Activated naive CD4-positive, alpha-beta T cell treated with anti-CD3 and anti-CD28 coated beads, Interleukin-2, amount 50 U/mL, for 24 hours (primary cell): Measurements from ENCODE around the gene MS4A5.
A peak's percentile ranks its signal among the peaks of the same experiment; 100 is the strongest.
"Not testable (repeated sequence)": the region's sequence is repeated elsewhere in the genome, so short reads cannot be mapped to it uniquely, and the experiment has no call there.

Experiments used
- H3K27ac Mint-ChIP-seq: one replicate; pipeline ENCODE4 v1.8.0; 2021; ENCODE audit warnings: mild to moderate bottlenecking, mixed read lengths
- H3K27me3 Mint-ChIP-seq: one replicate; pipeline ENCODE4 v1.8.0; 2021; ENCODE audit warnings: mixed read lengths
- H3K36me3 Mint-ChIP-seq: one replicate; pipeline ENCODE4 v1.8.0; 2021; ENCODE audit warnings: mixed read lengths
- H3K4me1 Mint-ChIP-seq: one replicate; pipeline ENCODE4 v1.8.0; 2021; ENCODE audit warnings: mixed read lengths
- H3K4me3 Mint-ChIP-seq: one replicate; pipeline ENCODE4 v1.8.0; 2021; ENCODE audit warnings: mild to moderate bottlenecking, mixed read lengths
- H3K9me3 Mint-ChIP-seq: one replicate; pipeline ENCODE4 v1.8.0; 2021; ENCODE audit warnings: mixed read lengths

The MS4A5 gene, protein sequence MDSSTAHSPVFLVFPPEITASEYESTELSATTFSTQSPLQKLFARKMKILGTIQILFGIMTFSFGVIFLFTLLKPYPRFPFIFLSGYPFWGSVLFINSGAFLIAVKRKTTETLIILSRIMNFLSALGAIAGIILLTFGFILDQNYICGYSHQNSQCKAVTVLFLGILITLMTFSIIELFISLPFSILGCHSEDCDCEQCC

DNA sequence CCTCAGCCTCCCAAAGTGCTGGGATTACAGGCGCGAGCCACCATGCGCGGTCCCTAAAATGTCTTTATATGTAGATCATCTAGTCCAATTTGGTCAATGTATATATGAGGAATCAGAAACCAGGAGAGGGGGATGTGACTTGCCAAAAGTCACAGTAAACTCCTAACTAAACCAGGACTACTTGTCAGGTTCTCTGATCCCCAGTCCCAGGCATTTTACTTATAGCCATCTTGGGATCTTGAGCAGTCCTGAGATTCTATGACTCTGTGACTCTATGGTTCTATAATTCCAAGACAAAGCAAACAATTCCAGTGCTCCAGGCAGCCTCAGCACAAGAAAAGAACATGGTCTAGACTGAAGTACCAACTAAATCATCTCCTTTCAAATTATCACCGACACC, at the start of gene MS4A5:
MS4A5 (plus strand) TSS at position 301 of the 400 bp plus-strand sequence. CDS start 103 bp downstream, outside the sequence.
- peaks cover 21% of the 10 kb centered on the region for H3K27me3 Mint-ChIP-seq
- no peak within 1 kb of the TSS for H3K27ac Mint-ChIP-seq
- no peaks in the 10 kb centered on the region for H3K36me3 Mint-ChIP-seq
- no peak within 1 kb of the TSS for H3K4me3 Mint-ChIP-seq
- no peaks in the 10 kb centered on the region for H3K9me3 Mint-ChIP-seq
- no peaks in the 10 kb centered on the region for H3K4me1 Mint-ChIP-seq

DNA sequence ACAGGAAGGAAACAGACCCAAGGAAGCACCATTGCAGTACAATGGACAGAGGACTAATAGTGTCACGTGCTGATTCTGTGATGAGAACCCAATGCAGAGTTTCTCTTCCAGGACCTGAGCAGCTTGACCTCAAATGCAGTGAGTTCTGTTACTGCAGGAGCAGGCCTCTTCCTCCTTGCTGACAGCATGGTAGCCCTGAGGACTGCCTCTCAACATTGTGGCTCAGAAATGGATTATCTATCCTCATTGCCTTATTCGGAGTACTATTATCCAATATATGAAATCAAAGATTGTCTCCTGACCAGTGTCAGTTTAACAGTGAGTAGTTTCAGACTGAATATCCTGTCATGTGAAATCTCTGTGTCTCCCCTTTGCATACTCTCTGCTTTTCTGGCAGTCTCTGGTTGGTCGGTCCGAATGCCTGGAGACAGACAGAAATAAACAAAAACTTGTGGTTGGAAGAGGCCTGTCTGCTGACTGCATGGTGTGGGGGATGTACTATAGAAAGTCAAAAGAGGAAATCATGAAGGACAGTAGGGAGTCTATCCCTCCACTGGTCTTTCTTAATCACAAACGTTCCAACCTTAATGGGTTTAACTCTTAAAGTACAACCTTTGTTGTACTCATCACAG, 40.0 kb upstream of the MS4A5 start:
- Mint-ChIP-seq H3K27ac (no peak overlapping the region), H3K9me3 (no peaks in the 10 kb centered on the region), H3K27me3 (peaks cover 8% of the 10 kb centered on the region), H3K4me3 (no peak overlapping the region), H3K4me1 (no peaks in the 10 kb centered on the region), H3K36me3 (no peaks in the 10 kb centered on the region)

DNA sequence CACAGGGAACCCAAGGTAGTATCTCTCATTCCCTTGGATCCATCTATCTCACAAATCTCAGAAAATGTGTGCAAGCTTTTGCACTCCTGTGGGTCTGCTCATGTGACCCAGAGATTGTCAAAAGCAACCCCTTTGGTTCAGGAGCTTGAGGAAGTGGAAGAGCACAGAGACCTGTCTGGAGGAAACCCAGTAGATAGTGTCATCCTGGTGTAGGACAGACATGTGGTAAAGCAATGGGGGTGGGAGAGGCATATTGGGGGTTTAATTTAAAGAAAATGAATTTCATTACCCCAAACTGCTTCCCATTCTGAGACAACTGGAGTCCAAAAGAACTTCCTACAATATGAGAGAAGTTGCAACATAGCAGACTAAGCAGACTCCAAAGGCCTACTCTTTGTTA, 39.0 kb upstream of the MS4A5 start:
- Mint-ChIP-seq H3K27ac (no peak overlapping the region), H3K36me3 (no peaks in the 10 kb centered on the region), H3K27me3 (peaks cover 8% of the 10 kb centered on the region), H3K4me3 (no peak overlapping the region), H3K9me3 (no peaks in the 10 kb centered on the region), H3K4me1 (no peaks in the 10 kb centered on the region)

DNA sequence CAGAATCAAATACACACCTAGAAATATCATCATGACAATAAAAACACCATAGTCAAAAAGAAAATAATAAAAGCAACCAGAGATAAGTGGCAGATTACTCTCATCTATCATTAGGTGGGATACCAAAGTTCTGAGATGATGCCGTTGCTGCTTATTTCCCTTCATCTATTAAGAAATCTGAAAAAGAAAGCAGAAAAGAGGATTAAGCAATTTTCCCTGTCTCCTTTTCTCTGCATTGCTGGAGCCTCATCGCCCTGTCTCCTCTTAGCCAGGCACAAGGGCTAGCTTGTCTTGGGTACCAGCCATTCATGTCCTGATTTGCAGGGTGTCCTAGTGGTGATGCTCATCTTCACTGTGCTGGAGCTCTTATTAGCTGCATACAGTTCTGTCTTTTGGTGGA, 37.0 kb upstream of the MS4A5 start:
- no peaks in the 10 kb centered on the region for H3K4me1 Mint-ChIP-seq
- H3K27ac Mint-ChIP-seq, result no peak overlapping the region
- H3K9me3 Mint-ChIP-seq, result no peaks in the 10 kb centered on the region
- H3K4me3 Mint-ChIP-seq, result no peak overlapping the region
- H3K36me3 Mint-ChIP-seq, result no peaks in the 10 kb centered on the region
- H3K27me3 Mint-ChIP-seq, result peaks cover 8% of the 10 kb centered on the region

DNA sequence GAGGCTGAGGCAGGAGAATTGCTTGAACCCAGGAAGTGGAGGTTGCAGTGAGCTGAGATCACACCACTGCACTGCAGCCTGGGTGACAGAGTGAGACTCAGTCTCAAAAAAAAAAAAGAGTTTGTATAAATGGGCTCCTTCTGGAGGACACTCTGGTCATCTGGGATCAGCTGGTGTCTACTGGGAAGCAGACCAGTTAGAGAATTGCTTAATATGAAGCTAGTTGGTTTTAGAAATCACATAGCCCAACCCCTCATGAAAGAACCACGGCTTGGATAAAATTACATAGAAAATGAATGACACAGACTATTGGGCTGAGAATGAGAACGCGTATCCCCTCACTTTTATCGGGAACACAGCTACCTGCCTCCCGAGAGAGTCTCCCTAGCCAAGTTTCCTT, 36.4 kb upstream of the MS4A5 start:
- Mint-ChIP-seq H3K27me3 (peaks cover 8% of the 10 kb centered on the region), H3K9me3 (no peaks in the 10 kb centered on the region), H3K27ac (no peak overlapping the region), H3K36me3 (no peaks in the 10 kb centered on the region), H3K4me1 (no peaks in the 10 kb centered on the region), H3K4me3 (no peak overlapping the region)

DNA sequence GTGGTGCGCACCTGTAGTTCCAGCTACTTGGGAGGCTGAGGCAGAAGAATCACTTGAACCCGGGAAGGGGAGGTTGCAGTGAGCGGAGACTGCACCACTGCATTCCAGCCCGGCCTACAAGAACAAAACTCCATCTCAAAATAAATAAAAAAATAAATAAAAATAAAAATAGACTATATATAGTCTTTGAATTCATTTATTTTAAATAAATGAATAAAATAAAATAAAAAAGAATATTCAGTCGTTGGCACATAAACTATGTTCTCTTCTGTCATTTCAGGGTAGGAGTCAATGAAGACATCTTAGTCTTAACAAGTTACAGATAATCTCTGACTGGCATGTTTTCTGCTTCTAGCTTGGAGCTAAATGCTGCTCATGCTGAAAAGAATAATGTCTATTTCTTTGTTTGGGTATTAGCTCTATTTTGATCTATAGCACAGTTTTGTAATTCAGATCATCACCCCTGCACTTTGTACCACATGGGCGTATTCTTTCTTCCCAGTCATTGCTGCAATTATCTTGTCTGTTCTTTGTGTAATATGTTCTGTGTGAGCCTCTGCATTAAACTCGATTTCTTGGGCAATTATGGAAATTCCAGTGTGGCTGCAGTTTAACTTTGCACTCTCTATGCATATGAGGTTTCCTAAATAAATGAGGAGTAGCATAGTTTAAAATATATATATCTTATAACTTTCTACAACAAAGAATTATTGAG, 34.5 kb upstream of the MS4A5 start:
- no peak overlapping the region for H3K4me3 Mint-ChIP-seq
- H3K36me3 Mint-ChIP-seq, result no peaks in the 10 kb centered on the region
- H3K4me1 Mint-ChIP-seq, result no peaks in the 10 kb centered on the region
- H3K9me3 Mint-ChIP-seq, result no peaks in the 10 kb centered on the region
- peaks cover 10% of the 10 kb centered on the region for H3K27me3 Mint-ChIP-seq
- no peak overlapping the region for H3K27ac Mint-ChIP-seq

DNA sequence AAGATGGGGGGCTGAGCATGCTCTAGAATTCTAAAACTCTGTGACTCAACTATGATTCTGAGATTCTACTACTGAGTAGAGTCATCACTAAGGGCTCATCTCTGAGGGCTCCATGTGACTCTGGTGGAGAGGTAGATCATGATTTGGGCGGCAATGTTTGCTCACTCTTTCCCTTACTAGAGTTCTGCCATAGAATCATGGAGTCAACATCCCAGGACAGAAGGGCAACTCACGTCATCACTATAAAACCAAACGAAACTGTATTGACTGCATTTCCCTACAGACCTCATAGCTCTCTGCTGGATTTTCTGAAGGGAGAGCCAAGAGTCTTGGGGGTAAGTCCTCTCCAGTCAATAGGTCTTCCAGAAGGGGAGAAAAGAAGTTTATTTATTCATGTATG, 33.0 kb upstream of the MS4A5 start, which contains the start of gene MS4A14:
MS4A14 (plus strand) TSS at position 78 of the 400 bp plus-strand sequence; CDS start at position 198, 120 bp downstream.
- no peaks in the 10 kb centered on the region for H3K4me1 Mint-ChIP-seq
- H3K4me3 Mint-ChIP-seq, result no peak within 1 kb of the TSS
- peaks cover 4% of the 10 kb centered on the region for H3K27me3 Mint-ChIP-seq
- H3K27ac Mint-ChIP-seq, result no peak within 1 kb of the TSS
- no peaks in the 10 kb centered on the region for H3K9me3 Mint-ChIP-seq
- H3K36me3 Mint-ChIP-seq, result no peaks in the 10 kb centered on the region

DNA sequence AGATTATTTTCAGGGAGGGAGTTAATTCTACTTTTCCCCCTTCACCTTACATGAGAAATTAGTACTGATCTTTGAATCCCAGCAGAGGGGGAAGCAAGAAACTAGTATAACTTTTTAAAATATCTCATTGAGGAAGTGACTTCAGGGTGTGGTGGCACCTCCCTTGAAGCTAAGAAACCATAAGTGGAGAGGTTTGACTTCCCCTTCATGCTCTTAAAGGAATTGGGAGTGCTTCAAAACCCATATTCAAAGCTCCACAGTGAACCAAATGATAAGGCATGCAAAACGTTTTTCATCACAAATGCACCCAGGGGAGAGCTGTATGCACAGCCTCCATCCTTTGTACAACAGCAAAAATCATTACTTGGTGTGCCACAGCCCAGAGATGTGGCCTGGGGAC, 32.6 kb upstream of the MS4A5 start:
- Mint-ChIP-seq H3K4me3 (no peak overlapping the region), H3K27ac (no peak overlapping the region), H3K36me3 (no peaks in the 10 kb centered on the region), H3K4me1 (no peaks in the 10 kb centered on the region), H3K27me3 (peaks cover 4% of the 10 kb centered on the region), H3K9me3 (no peaks in the 10 kb centered on the region)

DNA sequence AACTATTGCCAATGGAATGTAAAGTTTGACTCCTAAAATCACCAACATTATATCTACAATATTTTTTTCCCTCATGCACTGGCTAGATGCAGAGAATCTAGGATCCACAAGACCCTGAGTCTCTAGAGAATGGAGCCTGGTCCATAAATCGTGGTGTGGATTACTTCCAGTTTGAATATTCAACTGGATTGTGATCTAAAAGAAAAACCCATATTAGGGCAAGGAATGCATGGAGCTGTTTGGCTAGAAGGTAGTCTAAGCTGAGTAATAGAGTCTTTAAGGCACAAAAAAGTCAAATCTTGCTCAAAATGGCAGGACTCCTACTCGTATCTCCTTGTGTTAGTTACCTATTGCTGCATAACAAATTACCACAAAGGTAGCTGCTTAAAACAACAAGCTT, 9.4 kb upstream of the MS4A5 start:
- no peaks in the 10 kb centered on the region for H3K4me1 Mint-ChIP-seq
- no peaks in the 10 kb centered on the region for H3K36me3 Mint-ChIP-seq
- H3K9me3 Mint-ChIP-seq, result no peaks in the 10 kb centered on the region
- no peak overlapping the region for H3K4me3 Mint-ChIP-seq
- H3K27me3 Mint-ChIP-seq, result peaks cover 21% of the 10 kb centered on the region
- no peak overlapping the region for H3K27ac Mint-ChIP-seq

DNA sequence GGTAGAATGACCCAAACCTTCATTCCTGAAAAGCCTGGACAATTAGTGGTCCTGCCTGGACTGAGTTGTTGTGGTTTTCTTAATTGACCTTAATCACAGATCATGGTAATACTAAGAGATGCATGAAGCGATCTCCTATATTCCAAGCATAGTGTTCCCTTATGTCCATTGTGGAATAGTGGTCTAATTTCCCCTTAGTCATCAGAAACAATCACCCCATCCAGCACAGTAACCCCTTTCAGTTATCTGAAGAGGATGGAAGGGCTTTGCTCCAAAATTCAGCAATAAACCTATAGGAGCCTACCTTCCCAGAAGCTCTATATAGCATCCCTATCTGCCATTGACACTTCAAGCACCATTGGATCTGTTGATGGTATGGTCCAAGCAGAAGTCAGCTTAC, 6.8 kb upstream of the MS4A5 start:
- H3K36me3 Mint-ChIP-seq, result no peaks in the 10 kb centered on the region
- H3K4me1 Mint-ChIP-seq, result no peaks in the 10 kb centered on the region
- peaks cover 22% of the 10 kb centered on the region for H3K27me3 Mint-ChIP-seq
- H3K27ac Mint-ChIP-seq, result no peak overlapping the region
- H3K4me3 Mint-ChIP-seq, result no peak overlapping the region
- H3K9me3 Mint-ChIP-seq, result no peaks in the 10 kb centered on the region

DNA sequence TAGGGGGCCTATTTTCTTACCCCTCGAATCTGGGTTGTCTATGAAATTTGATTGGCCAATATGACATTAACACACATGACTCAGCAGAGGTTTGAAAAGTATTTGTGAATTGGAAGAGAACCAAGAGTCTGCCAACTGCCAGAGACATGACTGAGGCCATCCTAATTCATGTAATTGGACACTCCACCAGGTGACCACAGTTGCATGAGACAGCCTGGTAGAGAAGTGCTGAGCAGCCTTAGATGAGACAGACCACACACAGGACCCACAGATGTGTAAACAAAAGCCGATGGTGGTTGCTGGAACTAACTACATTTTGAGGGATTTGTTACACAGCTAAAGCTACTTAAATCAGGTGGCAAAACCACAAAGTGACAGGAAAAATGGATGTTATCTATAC, 855 bp upstream of the MS4A5 start:
- Mint-ChIP-seq H3K4me3 (no peak overlapping the region), H3K27ac (no peak overlapping the region), H3K27me3 (peaks cover 21% of the 10 kb centered on the region), H3K4me1 (no peaks in the 10 kb centered on the region), H3K9me3 (no peaks in the 10 kb centered on the region), H3K36me3 (no peaks in the 10 kb centered on the region)

DNA sequence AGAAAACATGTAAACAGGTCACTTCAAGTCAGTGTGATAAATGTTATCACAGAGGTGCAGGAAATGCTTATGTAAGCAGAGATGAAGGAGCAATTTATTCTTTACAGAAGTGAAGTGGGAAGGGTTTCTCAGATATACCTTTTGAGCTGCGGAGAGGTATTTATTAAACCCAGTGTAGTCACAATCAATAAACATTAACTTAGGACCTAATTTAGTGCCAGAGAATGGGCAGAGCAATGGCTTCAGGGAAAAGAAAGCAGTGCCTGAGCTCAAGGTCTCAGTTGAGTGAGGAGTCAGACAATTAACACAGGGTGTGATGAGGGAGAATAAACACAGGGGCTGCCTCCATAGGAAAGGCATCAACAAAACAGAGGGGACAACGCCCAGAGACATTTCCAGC, 1.9 kb downstream of the MS4A5 start:
- Mint-ChIP-seq H3K9me3 (no peaks in the 10 kb centered on the region), H3K4me1 (no peaks in the 10 kb centered on the region), H3K27ac (no peak overlapping the region), H3K27me3 (peaks cover 14% of the 10 kb centered on the region), H3K36me3 (no peaks in the 10 kb centered on the region), H3K4me3 (no peak overlapping the region)

DNA sequence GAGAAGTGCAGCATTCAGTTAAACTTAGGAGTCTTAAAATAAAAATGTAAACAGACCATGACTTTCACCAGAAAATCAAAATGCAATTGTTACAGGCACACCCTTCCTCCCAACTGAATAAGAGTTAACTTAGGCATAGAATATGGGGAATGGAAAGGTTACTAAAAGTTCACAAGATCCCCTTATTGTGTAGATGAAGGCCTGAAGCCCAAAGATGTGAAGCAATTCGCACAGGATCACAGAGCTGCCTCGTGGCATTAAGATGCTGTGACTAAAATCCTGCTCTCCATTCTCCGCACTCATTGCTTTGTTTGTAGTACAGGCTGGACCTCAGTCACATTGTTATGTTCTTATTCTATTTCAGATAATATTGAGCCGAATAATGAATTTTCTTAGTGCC, 4.0 kb downstream of the MS4A5 start:
- Mint-ChIP-seq H3K9me3 (no peaks in the 10 kb centered on the region), H3K27me3 (peaks cover 8% of the 10 kb centered on the region), H3K36me3 (no peaks in the 10 kb centered on the region), H3K4me1 (no peaks in the 10 kb centered on the region), H3K27ac (no peak overlapping the region), H3K4me3 (no peak overlapping the region)

DNA sequence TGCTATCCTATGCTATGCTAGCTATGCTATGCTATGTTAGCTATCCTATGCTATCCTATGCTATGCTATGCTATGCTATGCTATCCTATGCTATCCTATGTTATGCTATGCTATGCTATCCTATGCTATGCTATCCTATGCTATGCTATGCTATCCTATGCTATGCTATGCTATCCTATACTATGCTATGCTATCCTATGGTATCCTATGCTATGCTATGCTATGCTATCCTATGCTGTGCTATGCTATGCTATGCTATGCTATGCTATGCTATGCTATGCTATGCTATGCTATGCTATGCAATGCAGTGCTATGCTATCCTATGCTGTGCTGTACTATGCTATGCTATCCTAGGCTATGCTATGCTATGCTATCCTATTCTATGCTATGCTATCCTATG, 17.7 kb downstream of the MS4A5 start:
- Mint-ChIP-seq H3K27me3 (no peaks in the 10 kb centered on the region), H3K9me3 (no peaks in the 10 kb centered on the region), H3K27ac (no peak overlapping the region), H3K4me1 (peaks cover 23% of the 10 kb centered on the region), H3K36me3 (no peaks in the 10 kb centered on the region), H3K4me3 (peak overlapping the region; percentile 85)

DNA sequence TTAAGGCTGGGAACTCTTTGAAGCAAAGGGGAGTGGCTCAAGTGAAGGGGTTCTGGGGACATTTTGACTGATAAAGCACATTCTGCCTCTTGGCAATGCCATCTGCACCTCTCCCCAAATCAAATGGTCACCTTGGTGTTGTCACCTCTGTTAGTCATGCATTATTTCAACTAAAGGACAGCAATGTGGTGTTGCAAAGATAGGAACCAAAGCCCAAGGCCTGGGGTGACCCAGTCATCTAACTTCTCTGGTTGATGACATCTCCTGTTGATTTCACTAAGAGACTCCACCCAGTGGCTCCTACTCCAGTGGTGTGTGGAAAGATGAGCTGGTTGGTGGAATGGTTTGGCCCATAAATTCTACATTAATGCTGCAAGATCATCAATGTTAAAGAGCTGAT, 18.5 kb downstream of the MS4A5 start:
- H3K4me3 Mint-ChIP-seq, result no peak overlapping the region
- no peaks in the 10 kb centered on the region for H3K36me3 Mint-ChIP-seq
- H3K4me1 Mint-ChIP-seq, result peaks cover 23% of the 10 kb centered on the region
- no peak overlapping the region for H3K27ac Mint-ChIP-seq
- H3K9me3 Mint-ChIP-seq, result no peaks in the 10 kb centered on the region
- H3K27me3 Mint-ChIP-seq, result no peaks in the 10 kb centered on the region

DNA sequence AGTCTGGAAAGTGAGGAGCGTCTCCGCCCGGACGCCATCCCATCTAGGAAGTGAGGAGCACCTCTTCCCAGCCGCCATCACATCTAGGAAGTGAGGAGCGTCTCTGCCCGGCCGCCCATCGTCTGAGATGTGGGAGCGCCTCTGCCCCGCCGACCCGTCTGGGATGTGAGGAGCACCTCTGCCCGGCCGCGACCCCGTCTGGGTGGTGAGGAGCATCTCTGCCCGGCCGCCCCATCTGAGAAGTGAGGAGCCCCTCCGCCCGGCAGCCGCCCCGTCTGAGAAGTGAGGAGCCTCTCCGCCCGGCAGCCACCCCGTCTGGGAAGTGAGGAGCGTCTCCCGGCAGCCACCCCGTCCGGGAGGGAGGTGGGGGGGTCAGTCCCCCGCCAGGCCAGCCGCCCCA, 21.8 kb downstream of the MS4A5 start:
- not testable (repeated sequence) for H3K4me3 Mint-ChIP-seq, H3K27me3 Mint-ChIP-seq, H3K27ac Mint-ChIP-seq, H3K9me3 Mint-ChIP-seq, H3K36me3 Mint-ChIP-seq
- H3K4me1 Mint-ChIP-seq, result peaks cover 13% of the 10 kb centered on the region
